Kidney tubule cell (primary cell): ENCODE results near the gene CHRNB4.

ENCODE experiments used
- DNase-seq: peaks from one replicate; pipeline ENCODE4 v3.0.0-alpha.2; 2018; ENCODE audit warnings: low spot score

The CHRNB4 gene

DNA sequence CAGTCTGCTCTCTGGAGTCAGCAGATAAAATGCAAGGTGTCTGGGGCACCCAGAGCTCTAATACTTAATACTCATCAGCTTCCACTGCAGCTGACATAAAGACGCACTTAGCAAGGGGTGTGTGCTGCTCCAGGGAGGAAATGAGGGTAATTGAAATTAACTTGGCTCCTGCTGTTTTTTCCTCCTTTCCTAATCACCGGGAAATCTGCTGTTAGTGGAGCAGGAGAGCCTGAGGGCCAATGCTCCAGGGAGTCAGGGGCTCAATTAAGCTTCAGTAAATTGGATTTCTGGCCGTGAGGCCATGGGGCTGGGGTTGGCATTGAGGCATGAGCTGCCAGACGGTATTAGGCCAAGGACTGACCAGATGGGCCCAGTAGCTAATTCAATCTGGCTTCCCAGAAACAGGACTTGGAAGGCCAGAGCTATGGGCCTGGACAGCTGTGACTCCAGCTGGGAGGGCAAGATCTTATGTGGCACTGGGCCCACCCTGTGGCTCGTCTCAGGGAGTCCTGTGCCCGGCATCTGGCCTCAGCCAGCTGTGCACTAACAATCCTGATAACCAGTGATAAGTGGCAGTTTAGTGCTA is 30.7 kb upstream of the CHRNB4 start:
- no peak for DNase-seq

DNA sequence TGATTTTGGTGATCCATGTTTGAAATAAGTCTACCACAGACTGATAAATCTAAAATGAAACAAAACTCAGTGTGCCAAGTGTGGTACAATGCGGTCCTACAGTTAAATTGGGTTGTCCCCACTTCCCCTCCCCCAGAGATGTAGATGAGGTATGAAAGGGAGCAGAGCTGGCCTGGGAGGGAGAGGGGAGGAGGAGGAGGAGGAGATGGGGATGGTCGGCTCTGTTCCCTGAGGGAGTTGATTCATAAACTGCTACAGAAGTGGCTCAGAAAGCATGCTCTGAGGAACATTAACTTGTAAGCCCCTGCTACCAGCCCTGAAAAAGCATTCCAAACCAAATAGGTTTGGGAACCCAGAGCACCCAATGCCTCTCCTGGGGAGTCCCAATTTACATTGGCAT is 28.0 kb upstream of the CHRNB4 start:
- no peak for DNase-seq

DNA sequence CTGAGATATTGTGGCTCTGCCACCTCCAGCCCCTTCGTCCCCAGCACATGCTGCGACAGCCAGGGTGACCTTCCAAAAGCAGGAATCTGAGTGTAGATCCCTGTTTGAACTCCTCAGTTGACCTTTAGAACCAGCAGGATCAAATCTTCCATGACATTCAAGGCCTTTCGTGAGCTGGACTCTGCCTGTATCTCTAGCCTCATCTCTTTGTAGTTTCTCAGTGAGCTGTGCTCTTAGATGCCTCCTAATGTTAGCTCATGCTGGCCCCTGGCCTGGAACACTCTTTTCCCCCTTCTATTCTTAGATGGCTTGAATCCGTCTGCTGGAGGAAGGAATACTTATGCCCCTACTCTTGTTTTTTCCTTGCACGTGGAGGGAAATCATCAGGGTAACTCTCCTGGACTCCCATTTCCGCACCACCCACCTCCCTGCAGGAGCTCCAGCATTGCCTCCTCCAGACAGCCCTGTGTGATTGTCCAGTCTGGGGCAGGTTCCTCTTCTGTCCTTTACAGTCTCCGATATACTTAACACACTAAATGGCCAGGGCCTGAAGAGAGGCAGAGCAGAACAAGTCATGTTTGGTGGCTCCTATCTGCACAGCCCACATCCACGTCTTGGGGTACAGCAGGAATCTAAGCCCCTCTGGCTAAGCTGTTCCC is 26.7 kb upstream of the CHRNB4 start:
- no peak for DNase-seq

DNA sequence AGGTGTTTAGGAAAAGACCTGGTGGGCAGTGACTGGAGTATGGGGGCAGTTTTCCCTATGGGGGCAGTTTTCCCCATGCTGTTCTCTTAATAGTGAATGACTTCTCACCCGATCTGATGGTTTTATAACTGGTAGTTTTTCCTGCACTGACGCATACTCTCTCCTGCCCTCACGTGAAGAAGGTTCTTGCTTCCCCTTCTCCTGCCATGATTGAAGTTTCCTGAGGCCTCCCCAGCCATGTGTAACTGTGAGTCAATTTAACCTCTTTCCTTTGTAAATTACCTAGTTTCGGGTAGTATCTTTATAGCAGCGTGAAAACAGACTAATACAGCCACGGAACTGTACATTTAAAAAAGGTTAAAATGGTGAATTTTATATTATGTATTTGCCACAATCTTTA is 25.0 kb upstream of the CHRNB4 start:
- DNase-seq: no peak

DNA sequence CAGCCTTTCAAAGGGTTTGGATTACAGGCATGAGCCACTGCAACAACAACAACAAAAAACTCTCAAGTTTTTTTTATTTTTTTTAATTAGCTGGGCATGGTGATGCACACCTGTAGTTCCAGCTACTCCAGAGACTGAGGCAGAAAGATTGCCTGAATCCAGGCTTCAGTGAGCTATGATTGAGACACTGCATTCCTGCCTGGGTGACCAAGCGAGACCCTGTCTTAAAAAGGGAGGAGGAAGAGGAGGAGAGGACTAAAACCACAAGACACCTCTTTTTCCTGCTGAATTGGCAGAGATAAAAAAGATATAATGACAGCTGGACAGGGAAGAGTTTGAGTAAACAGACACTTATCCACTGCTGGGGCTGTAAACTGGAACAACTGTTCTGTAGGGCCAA is 22.7 kb upstream of the CHRNB4 start:
- peak; percentile 68 for DNase-seq

DNA sequence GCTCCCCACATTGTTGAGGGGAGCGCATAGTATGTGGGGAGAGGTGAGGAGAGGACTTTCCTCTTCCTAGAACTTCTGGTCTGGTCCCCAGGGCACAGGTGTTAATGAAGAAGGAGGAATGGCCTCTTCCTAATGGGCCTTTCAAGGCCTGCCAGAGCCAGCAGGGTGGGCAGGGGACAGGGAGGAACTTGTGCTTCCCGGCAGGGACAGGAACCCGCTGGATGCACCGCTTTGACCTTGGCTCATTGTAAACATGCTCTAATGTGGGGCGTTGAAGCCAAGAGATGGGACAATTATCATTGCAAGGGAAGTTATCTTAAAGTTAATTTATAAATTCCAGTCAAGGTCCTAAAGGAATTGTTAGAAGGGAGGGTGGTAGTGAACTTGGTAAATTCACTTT is 21.0 kb upstream of the CHRNB4 start:
- no peak for DNase-seq

DNA sequence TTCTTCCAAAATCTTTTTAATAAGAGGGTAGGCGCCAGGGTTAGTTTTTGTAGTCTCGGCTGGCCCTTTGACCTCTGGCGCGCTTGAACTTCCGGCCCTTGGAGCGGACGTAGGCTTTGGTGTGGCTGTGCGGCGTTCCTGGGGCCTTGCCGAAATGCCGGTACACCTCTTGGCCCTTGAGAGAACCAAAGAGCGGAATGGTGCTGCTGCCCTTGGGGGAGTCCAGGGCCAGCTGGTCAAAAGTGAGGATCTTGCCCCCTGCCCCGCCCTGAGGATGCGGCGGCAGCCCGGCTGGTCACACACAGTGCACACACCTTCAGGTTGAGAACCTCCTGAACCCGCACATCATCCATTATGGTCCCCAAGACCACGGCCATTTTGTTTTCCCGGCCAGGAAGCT is 20.0 kb upstream of the CHRNB4 start:
- no peak for DNase-seq

DNA sequence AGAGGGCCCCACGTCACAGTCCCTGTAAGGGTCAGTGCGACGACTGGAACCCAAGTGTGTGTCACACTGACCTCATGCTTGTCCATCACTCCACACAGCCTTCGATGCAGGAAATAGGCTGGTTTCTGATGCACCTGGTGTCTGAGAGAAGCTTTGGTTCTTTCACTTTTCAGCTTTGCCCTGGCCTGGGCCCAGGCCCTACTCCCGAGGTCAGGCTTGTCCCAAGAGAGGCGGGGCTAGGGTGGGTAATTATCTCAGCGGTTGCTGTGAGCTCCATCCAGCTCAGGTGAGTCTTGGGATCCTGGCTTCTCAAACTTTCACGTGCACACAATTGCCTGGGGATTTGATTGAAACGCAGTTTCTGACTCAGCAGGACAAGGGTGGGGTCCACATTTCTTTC is 19.6 kb upstream of the CHRNB4 start:
- DNase-seq: no peak

DNA sequence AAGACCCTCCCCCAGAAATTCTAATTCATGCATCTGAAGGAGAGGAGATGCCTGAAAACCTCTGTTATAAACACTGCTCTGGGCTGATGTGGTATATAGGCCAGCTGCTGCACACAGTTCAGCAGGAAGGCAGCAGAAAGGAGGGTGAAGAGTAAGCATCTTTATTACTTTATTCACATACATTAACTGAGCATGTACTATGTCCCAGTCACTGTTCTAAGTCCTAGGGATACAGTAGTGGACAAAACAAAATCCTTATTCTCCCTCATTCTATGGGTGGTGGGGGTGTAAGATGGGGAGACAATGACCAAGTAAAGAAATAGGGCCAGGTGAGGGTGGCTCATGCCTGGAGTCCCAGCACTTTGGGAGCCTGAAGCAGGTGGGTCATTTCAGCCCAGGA is 17.8 kb upstream of the CHRNB4 start:
- no peak for DNase-seq

DNA sequence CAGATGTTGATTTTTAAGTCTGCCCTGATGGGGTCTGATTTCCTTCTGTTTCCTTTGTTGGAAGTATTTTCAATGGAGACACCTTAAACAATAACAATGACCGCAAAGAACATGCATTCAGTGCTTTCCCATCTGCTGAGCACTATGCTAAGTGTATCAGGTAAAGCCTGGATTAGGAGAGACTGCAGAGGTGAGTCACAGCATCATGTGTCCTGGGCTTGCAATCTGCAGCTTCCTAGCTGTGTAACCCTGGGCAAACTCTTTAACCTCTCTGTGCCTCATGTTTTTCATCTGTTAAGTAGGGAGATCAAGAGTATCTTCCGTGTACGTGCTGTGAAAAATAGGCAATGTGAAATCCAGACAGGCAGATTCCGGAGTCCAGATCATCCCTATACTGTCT is 13.3 kb upstream of the CHRNB4 start:
- DNase-seq: peak; percentile 17

DNA sequence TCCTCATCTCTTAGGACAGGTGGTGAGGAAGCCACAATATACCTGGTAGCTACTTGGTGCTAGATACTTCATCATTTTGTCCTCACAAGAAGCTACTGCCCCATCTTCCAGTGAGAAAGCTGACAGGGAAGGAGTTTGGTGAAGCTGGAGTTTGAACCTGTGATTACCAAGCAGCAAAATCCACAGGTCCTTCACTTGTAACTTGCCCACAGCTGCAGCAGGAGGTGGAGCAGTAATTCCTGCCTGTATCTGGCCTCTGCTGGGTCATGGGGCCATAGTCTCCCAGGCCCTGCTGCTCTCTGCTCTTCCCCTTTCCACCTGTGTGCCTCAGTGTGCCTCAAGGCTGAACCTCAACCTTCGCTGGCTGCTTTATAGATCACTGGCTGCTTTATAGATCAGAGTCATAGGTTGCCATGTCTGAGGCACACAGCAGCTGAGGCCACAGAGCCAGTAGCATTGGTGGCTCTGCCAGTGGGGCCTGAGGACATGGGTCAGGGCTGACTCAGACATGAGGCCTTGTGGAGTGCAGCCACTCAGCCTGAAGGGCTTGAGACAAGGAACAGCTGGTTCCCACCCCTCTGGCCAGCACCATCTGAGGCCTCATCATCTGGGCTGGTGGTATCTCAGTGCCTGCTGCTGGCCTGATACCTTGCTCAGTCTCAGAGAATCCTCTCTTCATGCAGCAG is 11.1 kb upstream of the CHRNB4 start:
- no peak for DNase-seq

DNA sequence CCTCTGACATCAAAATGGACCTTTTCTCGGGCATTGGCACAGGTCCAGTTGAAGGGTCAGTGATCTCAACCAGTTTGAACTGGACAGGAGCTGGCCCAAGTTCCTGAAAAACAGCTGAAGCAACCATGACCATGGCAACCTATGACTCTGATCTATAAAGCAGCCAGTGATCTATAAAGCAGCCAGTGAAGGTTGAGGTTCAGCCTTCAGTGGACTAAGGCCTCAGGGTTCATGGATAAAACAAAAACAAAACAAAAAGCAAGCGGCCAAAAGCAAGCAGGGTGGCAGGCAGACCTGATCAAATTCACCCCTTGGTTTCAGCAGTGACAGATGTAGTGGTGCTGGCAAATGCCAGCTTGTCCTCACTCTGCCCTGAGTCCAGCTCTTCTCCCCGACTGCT is 10.0 kb upstream of the CHRNB4 start:
- DNase-seq: no peak

DNA sequence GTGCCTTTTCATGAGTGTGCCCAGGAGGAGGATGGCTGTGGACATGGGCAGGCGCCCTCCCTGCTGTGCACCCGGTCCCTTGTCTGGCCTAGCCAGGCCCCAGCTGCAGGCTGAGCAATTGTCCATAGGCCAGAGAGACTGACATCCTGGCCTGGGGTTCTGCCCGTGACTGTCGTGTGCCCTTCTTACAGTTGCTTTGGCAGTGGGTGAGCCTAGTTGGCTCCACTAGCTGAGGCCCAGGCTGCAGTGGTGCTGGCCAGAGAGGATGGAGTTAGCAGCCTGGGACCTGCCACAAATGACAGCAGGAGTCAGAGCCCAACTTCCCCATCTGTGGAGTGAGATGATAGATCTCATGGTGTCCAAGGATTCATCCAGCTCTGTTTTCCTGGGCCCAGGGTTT is 9.0 kb upstream of the CHRNB4 start:
- no peak for DNase-seq

DNA sequence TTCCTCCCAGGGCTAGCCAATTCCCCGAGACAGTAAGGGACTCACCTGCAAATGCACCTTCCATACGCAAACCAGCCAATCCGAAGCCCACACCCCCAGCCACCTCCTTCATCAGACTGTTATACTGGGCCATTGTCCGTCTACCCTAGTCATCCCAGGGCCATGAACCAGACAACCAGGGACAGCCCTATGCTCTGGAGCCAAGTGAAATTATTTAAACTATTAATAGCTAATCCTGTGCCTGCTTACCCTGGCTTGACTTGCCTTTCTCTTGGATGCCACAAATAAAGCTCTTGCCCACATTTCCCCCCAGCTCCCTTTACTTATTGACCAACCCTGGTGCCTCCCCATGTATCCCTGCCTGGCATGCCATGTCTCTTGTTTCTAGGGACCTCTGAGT is 4.0 kb upstream of the CHRNB4 start:
- no peak for DNase-seq

DNA sequence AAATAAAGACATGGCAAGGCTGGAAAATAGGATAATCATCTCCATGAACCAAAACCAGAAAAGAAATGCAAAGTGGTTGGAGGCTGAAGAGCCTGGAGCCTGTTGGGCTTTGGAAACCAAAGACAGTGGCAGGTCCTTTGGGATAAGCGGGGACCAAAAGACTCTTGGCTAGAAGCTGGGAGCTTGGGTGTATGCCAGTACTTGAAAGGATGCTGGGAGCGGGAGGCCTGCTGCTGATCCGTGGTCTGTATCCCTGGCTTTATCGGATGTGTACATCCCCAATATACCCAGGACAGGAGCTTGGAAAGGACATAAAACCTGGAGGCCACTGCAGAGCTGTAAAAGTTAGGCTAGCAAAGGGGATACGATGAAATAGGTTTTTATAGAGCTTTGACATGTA is 1.3 kb upstream of the CHRNB4 start:
- no peak for DNase-seq

DNA sequence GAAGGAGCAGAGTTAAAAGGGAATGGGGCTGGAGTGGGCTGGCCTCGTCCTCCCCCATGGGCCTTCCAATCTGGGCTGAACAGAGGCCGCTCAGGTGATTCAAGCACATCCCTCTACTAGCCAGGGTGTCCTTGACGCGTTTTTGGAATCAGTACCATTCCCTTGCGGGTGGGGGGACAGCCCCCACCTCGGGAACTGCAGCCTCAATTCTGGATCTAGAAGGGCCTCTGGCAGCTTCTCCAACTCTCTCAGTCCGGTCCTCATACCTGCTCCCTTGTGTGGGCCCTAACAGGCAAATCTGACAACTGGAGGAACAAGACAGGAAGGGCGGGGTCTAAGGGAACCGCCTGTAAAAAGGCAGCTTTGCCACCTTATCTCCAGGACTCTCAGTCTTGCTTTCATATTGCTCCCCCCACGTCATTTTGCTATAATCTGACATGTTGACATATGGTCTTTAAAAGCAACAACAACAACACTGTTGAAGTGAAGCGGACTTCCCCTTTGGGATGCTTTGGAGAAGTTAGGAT is 802 bp upstream of the CHRNB4 start:
- DNase-seq: no peak

DNA sequence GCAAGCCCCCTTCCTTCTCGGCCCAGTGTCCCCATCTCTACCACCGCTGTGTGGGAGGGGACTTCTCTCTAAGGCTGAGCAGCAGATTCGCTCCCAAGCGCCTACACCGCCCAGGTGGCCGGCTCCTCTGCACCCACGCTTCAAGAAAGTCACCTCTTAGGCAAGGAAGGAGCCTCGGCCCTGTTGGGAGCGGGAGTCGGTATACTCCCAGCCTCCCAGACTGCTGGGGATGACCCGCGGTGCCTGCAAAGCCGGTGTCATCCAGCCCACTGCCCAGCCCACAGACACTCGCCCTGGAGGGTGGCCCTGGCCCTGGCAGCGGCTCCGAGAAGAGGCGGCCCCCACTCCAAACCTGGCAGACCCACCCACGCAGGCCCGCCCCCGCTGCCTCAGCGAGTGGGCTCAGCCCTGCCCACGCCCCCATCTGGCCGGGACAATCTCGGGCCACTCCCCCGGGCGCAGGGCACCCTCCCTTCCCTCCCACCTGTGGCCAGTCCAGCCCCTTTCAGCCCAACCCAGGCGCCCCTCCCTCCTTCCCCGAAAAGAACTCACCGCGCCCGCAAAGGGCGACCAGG is 396 bp downstream of the CHRNB4 start:
- DNase-seq: no peak

DNA sequence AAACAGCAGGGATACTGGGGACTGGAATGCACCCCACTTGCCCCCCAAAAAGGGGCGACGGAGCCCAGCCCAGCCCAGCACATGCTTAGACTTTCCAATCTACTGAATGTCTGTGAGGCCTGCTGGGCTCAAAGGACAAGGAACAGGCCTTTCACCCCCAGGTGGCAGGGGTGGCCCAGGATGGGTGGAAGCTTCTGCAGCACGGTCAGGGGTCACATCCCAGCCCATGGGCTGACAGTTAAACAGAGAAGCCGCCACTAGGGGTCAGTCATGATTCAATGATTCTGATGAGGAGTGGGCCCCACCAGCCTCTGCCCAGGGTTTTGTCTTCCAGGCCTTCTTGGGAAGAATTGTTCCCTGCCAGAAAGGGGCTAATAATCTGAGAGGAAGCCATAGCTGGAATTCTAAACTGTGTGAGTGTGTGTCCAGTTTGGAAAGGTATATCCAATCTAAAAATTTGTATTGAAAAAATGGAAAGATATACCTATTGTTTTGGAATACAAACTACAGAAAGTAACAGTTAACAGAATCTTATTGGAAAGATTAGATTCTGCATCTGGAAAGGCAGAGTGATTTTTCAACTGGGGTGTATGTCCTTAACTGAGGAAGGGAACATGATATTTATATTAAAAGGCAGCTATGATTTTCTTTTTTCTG is 2.2 kb downstream of the CHRNB4 start:
- DNase-seq: peak; percentile 48

DNA sequence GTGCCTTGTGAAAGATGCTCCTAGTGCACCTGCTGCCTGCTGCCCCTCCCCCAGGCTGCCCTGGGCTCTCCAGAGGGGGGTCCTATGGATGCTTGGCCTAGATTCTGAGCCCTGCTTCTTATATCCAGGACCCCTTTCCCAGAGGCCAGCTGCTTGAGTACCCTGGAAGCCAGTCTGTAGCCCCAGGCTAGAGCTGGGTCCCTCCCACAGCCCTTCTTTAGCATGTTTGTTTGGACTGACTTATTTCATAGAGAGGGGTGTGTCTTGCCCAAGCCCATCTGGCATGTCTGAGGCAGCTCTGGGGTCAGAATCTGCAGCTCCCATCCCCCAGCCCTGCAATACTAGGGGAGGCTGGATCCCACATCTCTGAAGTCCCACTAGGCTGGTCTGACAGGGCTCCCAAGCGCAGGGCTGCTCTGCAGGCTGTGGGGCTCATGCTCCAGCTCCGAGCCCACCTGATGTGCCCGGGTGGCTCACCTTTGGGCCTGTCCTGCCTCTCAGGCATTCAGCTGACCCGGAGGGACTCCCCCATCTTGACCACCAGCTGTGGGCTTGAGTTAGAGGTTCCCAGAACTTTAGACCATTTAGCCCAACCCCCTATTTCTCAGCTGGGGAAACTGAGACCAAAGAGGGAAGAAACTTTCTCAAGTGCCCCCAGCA is 3.1 kb downstream of the CHRNB4 start:
- DNase-seq: no peak

DNA sequence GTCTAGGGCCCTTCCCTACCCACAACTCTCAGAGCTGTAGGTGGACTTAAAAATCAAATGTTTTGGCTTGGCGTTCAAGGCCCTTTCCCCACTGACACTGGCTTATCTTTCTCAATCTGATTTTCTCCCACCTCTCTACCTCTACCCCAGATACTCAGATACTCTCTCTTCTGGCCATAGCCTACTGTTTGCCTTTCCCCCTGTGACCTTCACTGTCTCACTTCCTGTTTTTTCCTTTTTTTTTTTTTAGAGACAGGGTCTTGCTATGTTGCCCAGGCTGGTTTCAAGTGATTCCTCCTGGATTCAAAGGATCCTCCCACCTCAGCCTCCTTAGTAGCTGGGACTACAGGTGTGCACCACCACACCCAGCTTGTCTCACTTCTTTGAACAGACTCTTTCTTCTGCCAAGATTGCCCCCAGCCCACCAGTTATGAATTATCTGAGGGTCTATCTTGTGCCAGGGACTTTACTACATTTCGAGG is 4.6 kb downstream of the CHRNB4 start:
- DNase-seq: no peak

DNA sequence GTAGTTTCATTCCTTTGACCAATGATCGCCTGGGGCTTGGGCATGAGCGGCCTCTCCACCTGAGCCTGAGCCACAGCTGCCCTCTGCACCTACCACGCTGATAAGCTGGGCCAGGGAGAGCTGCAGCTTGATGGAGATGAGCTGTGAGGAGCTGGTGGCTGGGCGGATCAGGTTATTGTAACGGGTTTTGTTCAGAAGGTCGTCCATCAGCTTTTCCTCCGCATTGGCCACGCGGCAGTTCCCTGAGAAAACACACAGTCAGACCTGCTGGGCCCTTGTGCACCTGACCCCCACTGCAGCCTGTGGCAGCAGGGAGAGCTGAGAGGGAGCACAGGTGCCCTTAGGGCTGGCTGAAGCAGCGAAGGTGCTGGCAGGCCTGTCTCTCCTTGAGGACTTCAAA is 5.7 kb downstream of the CHRNB4 start:
- DNase-seq: no peak
